ENCODE measurements around the gene EPB41L1. TPM values are rescaled to one million over a fixed set of nuclear protein-coding genes. Genes with fewer than 3 reads are reported as not detected.

Gene EPB41L1
- total RNA-seq, 1 experiment from 2014 or later: 8.6 TPM

GRCh38 chr20:36196676-36197075 lies 42.1 kb downstream of the EPB41L1 start:
- no peaks in the 10 kb centered on the region for H3K36me3 ChIP-seq (ENCODE audit: control insufficient read depth, insufficient read depth, low read length)
- ChIA-PET CTCF (interaction anchor here (1.3 kb wide), 1 partner anchor 204 kb away, joined by 3 read pairs; no protein-coding TSS in a partner anchor), POLR2A (interaction anchor here (0.6 kb wide), 1 partner anchor 237 kb away, joined by 3 read pairs; no protein-coding TSS in a partner anchor)
- in situ Hi-C loops (cut with HindIII; ENCODE audit: low pct_unique_long_range_greater_than_20kb, low sequenced_read_pairs) (no loop called here), intact Hi-C loops (cut with micrococcal nuclease; ENCODE audit: unreplicated experiment) (no loop called here)
- no peaks in the 10 kb centered on the region; the same call in none of the 2 replicates for H3K27me3 ChIP-seq (ENCODE audit: control insufficient read depth, insufficient read depth, low read length)
- H3K4me1 ChIP-seq (ENCODE audit: control insufficient read depth, insufficient read depth, low read length): no peaks in the 10 kb centered on the region
- no peak for ATAC-seq
- H3K27ac ChIP-seq (ENCODE audit: low read length): no peak overlapping the region
- DNase-seq (ENCODE audit: low read depth, low spot score): no peak
- TF ChIP-seq TCF7L2 (IDR thresholded peaks at IDR 0.05; ENCODE audit: low read depth, low read length): no peak
- no peak for TF ChIP-seq SIN3A (IDR thresholded peaks at IDR 0.05; ENCODE audit: borderline replicate concordance, insufficient read depth, low read depth, low read length)
- no peak for TF ChIP-seq CTCF (IDR thresholded peaks at IDR 0.05)
- no peak for TF ChIP-seq POLR2AphosphoS5 (IDR thresholded peaks at IDR 0.05; ENCODE audit: low read depth, low read length)
- TF ChIP-seq REST (IDR thresholded peaks at IDR 0.05; ENCODE audit: insufficient read depth in 1 of 2, low read depth in 2 of 2, low read length in 1 of 2): no peak
- H3K9me3 ChIP-seq (ENCODE audit: control insufficient read depth, insufficient read depth, low read depth, low read length): no peaks in the 10 kb centered on the region
- no TSS peak for BruUV-seq (replicated peaks)
- H3K4me3 ChIP-seq (ENCODE audit: low read depth in 2 of 2, low read length in 2 of 2): no peak overlapping the region

GRCh38 chr20:36197271-36197670 lies 42.7 kb downstream of the EPB41L1 start:
- no peaks in the 10 kb centered on the region; the same call in none of the 2 replicates for H3K27me3 ChIP-seq (ENCODE audit: control insufficient read depth, insufficient read depth, low read length)
- intact Hi-C loops (cut with micrococcal nuclease; ENCODE audit: unreplicated experiment): no loop called here
- DNase-seq (ENCODE audit: low read depth, low spot score): no peak
- ATAC-seq: no peak
- POLR2A ChIA-PET: interaction anchor here (0.6 kb wide), 1 partner anchor 237 kb away, joined by 3 read pairs; no protein-coding TSS in a partner anchor
- in situ Hi-C loops (cut with HindIII; ENCODE audit: low pct_unique_long_range_greater_than_20kb, low sequenced_read_pairs): no loop called here
- no peaks in the 10 kb centered on the region for H3K9me3 ChIP-seq (ENCODE audit: control insufficient read depth, insufficient read depth, low read depth, low read length)
- no peak overlapping the region for H3K4me3 ChIP-seq (ENCODE audit: low read depth in 2 of 2, low read length in 2 of 2)
- H3K4me1 ChIP-seq (ENCODE audit: control insufficient read depth, insufficient read depth, low read length): no peaks in the 10 kb centered on the region
- TF ChIP-seq REST (IDR thresholded peaks at IDR 0.05; ENCODE audit: insufficient read depth in 1 of 2, low read depth in 2 of 2, low read length in 1 of 2): no peak
- TF ChIP-seq POLR2AphosphoS5 (IDR thresholded peaks at IDR 0.05; ENCODE audit: low read depth, low read length): no peak
- TF ChIP-seq CTCF (IDR thresholded peaks at IDR 0.05): no peak
- CTCF ChIA-PET: interaction anchor here (1.3 kb wide), 1 partner anchor 204 kb away, joined by 3 read pairs; no protein-coding TSS in a partner anchor
- no TSS peak for BruUV-seq (replicated peaks)
- H3K36me3 ChIP-seq (ENCODE audit: control insufficient read depth, insufficient read depth, low read length): no peaks in the 10 kb centered on the region
- H3K27ac ChIP-seq (ENCODE audit: low read length): no peak overlapping the region

Measured in Panc1 (cell line).